ENCODE measurements around the gene INSRR.

GRCh38 chr1:156881101-156881500 lies 22.2 kb upstream of the INSRR start:
- TF ChIP-seq CTCF (IDR thresholded peaks at IDR 0.05): no peak
- no peak for TF ChIP-seq POLR2A (IDR thresholded peaks at IDR 0.05; ENCODE audit: low read depth)
- no peak for TF ChIP-seq EP300 (IDR thresholded peaks at IDR 0.05)
- no peak for TF ChIP-seq POLR2AphosphoS5 (IDR thresholded peaks at IDR 0.05)

Data from esophagus muscularis mucosa (tissue), 4 donors.